GM19099 (cell line): ENCODE results near the gene KLHL22.

Source experiments
- POLR2A ChIP-seq: IDR thresholded peaks from 3 replicates; pipeline ENCODE4 v1.6.1; 2011; ENCODE audit warnings: low read depth; ENCODE audit not compliant: insufficient read length; ENCODE audit errors: extremely low read depth

KLHL22 gene

DNA sequence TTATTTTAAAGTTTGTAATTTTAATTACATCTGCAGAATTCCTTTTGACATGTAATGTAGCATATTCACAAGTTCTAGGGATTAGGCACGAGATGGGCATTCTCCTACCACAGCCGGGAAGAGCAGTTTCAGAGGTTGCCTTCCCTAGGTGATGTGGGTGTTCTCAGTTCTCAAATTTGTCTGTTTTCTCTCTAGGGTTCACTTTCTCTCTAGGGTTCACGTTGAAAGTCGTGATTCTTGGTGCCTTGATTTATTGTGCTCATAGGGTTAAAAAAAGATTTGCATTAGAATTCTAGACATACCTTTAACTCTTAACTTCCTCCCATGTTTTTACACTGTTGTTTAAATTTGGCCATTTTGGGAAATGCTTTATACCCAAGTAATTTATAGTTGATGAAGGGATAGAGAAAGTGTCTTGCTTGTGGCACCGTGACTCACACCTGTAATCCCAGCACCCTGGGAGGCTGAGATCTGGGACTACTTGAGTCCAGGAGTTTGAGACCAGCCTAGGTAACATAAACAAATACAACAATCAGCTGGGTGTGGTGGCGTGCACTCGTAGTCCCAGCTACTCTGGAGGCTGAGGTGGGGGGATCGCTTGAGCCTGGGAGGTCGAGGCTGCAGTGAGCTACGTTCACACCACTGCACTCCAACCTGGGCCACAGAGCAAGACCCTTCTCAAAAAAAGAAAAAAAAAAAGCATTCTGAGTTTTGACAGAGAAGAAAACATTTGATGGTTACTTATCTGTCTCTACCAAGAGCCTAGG is 15.4 kb upstream of the KLHL22 start:
- TF ChIP-seq POLR2A: no peak

DNA sequence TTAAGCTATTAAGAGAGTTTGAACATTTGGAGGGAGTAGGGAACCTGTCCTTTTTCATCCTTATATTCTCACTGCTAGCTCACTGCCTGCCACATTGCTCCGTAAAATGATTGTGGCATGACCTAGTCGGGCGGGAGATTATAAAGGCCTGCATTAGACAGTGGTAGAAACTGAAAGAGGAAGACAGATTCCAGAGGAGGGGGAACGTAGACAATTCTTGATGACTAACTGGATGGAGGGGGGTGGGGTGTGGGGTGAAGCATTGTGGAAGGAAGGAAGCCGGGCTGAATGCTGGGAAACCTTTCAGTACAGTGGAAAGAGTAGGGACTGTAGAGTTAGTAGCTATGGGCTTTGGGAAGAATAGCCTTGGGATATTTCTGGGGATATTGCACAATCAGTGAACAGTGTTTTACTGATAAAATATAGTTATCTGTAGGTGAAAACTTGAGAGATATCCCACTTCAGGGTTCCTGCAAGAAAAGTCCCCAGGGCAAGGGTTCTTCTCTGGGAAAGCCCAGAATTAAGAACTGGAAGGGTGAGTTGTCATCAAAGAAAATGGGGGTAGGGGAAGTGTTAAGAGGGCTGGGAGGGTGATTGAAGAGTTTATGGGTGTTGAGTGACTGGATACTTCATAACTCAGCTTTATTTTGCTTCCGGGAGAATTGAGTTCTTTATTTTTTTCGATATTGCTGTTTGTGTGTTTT is 13.9 kb upstream of the KLHL22 start:
- TF ChIP-seq POLR2A: no peak

DNA sequence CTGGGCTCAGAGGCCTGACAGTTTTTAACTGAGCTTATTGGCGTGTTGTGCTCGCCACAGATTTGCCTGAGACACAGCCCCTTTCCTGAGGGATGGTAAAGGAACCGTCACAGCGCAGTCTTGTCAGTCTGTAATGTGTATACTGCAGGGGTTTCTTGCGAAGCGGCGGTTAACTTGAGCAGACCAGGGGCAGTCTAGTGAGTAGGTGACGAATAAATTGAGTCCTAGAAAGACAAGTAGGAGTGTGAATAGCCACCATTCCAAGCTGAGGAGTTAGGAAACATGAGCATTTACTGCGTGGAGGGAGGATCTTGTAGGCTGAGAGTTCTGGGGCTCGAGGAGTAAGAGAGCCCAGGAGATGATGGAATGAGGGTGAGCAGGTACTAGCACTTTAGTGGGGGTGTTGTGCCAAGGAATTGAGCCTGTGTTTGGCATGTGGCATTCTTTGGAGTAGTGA is 13.2 kb upstream of the KLHL22 start:
- no peak for TF ChIP-seq POLR2A

DNA sequence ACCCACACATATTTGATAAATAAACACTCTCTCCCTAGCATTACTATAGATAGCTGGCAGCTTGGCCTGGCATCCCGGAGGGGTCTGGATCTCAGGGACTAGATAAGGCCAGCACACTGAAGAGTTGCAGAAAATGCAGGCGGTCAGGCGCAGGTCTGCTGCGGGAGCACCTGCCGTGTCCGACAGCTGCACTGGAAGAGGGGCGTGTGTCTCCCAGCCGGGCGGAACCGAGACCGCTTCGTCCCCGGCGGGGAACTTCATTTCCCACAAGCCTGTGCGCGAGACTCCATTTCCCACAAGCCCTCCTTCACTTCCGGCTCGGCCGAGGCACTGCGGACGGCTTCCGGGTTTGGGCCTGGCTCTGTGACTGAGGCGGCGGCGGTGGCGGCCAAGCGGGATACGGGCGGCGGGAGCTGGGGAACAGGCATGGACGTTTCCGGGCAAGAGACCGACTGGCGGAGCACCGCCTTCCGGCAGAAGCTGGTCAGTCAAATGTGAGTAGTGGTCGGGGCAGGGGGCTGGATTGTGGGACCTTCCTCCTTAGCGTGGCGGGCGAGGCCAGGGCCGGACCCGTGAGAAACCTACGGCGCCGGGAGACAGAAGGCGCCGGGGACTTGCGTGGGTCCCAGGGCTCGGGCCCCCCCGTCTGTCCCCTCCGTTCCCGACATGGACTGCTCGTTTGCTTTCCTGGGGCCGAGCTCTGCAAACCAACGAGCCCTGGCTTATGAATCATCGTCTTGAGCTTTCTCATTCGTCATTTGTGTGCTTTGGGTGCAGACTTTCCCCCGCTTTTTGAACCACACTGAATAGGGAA is 11.9 kb upstream of the KLHL22 start, which contains the start of gene MED15:
Gene MED15 (plus strand): TSS at position 358 of the 814 bp plus-strand sequence. CDS start 69 bp downstream, at position 427.
- TF ChIP-seq POLR2A: peak; percentile 88

DNA sequence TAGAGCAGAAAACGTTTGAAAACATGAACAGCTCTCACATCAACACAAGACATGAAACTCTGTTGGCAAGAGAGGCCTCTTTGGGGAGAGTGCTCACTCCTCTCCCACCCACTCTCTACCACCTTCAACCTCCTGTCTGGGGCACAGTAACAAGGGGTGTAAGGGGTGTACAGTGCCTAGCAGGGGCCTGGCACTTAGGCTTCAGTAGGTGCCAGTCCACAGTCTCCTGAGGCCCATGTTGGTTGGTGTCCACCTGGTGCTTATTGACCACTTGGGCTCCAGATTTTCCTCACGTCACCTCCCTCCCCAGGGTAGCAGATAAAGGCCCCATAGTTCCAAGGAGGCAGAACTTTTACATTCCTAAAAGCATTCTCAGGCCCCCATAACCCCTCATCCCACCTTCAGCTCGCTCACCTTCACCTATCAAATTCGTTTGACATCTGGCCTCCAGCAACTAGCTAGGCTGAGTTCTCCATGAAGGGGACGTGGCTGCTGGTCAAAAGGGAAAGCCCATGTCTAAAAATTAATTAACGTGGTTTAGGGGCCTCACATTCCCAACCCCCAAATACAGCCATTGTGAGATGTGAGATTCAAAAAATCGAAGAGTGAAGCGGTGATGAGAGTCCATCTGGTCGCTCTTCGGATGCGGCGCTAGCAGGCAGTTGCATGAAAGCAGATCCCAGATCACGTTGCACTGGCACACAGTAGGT is 11.1 kb upstream of the KLHL22 start:
- TF ChIP-seq POLR2A: no peak

DNA sequence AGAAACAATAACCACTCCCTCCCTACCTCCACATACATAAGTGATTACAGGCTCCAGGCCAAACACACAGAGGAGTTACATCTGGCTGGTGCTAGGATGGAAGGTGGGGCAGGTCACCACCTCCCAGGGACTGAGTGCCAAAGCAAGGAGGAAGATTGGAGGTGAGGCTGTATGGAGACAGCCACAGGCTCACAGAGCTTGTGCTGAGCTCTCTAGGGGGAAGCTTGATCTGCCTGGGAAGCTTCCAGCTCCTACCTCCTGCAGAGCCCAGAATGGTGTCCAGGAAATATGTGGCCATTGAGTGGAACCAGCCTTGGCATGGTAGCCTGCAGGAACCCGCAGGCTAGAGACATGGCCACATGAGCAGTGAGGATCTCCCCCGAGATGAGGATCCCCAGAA is 8.2 kb upstream of the KLHL22 start:
- no peak for TF ChIP-seq POLR2A

DNA sequence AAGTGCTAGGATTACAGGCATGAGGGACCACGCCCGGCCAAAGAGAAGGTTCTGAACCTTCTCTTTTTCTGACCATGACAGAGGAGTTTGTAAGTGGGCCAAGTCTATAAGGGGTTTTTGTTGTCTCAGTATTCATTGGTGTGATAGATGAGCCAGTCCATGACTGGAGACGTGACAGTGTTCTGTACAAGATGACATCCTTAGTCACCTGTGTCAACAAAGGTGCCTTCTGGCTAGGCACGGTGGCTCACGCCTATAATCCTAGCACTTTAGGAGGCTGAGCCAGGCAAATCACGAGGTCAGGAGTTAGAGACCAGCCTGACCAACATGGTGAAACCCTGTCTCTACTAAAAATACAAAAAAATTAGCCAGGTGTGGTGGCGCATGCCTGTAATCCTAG is 4.2 kb upstream of the KLHL22 start:
- TF ChIP-seq POLR2A: no peak

DNA sequence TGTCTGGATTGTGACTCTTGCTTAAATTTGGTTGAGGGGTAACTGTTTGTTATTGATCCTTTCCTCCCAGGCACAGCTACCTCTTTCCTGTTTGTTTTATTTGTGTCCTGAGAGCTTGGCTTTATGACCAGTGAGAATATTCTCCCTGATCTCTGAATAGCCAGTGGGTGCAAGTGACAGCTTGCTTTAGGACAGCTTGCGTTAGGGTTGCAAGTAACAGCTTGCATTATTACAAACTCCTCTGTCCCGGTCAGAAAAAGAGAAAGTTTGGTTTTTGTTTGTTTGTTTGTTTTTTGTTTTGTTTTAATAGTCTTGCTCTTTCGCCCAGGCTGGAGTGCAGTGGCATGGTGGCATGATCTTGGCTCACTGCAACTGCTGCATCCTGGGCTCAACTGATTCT is 3.3 kb upstream of the KLHL22 start:
- TF ChIP-seq POLR2A: no peak

DNA sequence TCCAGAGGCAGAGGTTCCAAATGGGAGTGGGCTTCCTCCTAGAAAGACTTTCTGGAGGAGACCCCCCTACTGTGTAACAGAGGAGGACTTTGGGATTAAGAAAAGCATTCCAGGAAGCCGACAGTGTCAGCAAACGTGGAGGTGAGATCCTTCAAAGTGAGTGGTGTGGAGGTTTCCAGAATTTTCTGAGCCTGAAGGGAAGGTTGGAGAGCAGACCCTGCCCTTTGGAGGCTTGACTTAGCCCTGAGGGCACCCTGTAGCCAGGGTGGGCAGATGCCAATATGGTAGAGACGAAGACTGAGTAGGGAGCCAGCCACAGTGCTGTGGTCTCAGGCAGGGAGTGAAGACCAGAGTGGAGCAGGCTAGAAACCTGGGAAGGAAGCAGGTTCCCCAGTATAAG is 1.8 kb upstream of the KLHL22 start:
- no peak for TF ChIP-seq POLR2A

DNA sequence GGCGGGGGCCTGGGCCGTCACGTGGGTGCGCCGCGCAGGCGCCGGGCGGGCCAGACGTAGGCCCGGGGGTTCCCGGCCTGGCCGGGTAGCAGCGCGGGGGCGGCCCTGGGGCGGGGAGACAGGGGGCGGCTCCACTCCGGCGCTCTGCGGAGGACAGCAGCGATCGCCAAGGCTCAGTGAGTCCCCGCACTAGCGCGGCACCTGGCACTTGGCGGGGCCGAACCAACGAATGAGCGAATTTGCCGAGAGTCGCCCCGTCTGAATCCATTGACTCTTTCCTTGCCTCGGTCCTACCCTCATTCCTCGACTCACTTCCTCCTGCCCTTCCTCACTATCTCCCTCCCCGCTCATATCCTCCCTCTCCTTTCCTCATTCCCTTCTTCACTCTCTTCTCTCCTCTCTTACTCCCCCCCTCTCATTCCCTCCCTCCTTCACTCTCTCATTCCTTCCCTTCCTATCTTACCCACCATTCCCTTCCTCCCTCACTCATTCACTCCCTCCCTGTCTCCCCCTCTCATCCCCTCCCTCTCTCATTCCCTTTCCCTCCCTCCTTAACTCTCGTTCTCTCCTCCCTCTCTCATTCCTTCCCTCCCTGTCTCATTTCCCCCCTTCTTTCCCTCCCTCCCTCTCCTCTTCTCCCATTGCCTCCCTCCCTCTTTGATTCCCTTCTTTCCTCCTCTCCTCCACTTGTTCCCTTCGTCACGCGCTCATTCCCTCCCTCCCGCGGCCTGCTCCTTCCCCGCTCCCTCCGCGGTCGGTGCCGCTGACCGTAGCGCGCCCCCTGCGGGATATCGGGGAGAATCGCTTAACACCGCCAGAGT is 476 bp upstream of the KLHL22 start:
- peak; percentile 72 for TF ChIP-seq POLR2A

DNA sequence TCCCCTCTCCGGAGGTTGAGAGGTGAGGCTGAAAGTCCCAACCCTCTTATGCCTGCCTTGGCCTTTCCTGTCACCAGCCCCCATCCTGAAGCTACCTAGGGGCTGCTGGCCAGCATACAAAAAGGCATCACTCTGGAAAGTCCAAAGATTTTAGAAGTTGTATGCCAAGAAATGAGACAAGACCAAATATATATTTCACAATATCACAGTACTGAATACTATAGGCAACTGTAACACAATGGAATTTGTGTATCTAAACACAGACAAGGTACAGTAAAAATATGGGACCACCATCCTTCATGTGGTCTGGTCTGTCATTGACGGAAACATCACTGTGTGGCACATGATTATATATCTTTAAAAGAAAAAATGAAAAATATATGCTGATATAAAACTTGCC is 4.2 kb downstream of the KLHL22 start:
- TF ChIP-seq POLR2A: no peak

DNA sequence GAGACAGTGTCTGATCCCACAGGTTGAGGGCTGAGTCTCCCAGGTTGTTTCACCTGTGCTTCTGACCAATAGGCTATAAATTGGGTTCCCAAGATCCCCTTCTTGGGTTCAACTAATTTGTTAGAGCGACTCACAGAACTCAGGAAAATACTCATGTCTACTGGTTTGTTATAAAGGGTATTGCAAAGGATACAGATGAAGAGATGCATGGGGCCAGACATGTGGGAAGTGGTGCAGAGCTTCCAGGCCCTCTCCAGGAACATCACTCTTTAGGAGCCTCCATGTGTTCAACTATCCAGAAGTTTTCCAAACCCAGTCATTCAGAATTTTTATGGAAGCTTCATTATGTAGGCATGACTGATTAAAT is 4.7 kb downstream of the KLHL22 start:
- no peak for TF ChIP-seq POLR2A

DNA sequence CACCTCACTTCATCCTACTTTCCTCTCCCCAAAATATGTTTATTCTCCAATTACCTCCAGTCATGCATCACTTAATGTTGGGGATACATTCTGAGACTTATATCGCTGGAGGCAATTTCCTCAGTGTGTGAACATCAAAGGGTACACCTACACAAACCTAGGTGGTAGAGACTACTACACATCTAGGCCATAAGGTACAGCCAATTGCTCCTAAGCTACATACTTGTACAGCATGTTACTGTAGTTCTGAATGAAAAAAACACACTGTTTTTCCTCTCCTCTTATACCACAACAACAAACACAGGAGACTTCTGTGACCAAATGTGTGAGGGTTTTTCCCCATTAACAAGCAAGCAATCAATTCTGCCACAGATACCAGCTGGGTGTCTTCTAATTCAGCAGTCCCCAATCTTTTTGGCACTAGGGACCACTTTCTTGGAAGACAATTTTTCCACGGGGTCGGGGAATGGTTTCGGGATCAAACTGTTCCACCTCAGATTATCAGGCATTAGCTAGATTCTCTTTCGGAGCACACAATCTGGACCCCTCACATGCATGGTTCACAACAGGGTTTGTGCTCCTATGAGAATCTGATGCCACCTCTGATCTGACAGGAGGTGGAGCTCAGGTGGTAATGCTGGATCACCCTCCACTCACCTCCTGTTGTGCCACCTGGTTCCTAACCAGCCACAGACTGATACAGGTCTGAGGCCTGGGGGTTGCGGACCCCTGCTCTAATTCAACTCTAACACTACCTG is 5.2 kb downstream of the KLHL22 start:
- TF ChIP-seq POLR2A: no peak
